ENCODE measurements around the gene LCN10. TPM values are rescaled to one million over a fixed set of nuclear protein-coding genes. Genes with fewer than 3 reads are reported as not detected.
"Not testable (repeated sequence)": the region's sequence is repeated elsewhere in the genome, so short reads cannot be mapped to it uniquely, and the experiment has no call there.

LCN10 gene
- not detected for polyA plus RNA-seq (2013, experiment 1 of 2; ENCODE audit: insufficient read length)
- polyA plus RNA-seq (2013, experiment 2 of 2; ENCODE audit: insufficient read length) = not detected

- DNase-seq = no peak
Observed at GRCh38 chr9:136742591-136743391, at the start of gene LCN10. TSS of gene LCN10 (minus strand) at chr9:136742940. CDS start at chr9:136742903, 37 bp downstream.

DNA sequence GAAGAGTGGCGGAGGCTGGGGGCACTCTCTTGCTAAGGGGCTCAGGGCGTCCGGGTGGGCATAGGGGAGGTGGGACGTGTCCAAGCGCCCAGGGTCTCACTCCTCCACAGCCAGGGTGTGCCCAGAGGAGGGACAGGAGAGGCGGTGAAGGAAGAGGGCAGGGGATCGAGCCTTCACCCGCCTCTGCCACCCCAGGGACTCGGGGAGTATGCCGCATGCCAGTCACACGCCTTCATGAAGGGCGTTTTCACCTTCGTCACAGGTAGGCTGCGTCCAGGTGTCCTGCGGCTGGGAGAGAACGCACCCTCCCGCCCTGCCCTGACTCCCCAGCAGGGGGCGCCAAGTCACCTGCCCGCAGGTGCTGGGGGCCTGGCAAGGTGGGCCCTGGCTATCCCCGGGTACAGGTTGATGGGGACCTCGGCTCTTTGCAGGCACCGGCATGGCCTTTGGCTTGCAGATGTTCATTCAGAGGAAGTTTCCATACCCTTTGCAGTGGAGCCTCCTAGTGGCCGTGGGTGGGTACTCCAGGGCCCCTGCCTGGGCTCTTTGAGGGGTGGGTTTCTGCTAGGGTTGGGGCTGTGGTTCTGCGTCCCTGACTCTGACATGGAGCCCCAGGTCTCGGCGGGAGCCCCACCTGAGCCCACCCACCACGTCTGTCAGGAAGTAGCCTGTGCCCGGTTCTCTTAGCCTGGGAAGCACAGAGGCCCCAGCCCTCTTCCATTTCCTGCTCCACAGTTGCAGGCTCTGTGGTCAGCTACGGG lies 49.0 kb upstream of the LCN10 start:
- DNase-seq = no peak

GRCh38 chr9:136790640-136791515 lies 48.1 kb upstream of the LCN10 start, which contains the start of gene TMEM141:
TSS of gene TMEM141 (plus strand) at chr9:136791344. CDS start at chr9:136791371, 27 bp downstream.
- peak; percentile 98 for DNase-seq

DNA sequence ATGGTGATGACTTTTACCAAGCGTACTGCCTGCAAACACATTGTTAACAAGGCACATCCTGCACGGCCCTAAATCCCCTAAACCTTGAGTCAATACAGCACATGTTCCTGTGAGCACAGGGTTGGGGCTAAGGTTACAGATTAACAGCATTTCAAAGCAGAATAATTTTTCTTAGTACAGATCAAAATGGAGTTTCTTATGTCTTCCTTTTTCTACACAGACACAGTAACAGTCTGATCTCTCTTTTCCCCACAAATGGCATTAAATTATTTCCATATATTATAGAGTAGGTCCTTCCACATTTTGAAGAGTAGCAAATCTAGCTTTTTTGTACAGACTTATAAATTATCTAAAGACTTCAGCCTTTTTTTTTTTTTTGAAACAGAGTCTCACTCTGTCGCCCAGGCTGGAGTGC lies 46.8 kb upstream of the LCN10 start:
- DNase-seq = no peak

DNA sequence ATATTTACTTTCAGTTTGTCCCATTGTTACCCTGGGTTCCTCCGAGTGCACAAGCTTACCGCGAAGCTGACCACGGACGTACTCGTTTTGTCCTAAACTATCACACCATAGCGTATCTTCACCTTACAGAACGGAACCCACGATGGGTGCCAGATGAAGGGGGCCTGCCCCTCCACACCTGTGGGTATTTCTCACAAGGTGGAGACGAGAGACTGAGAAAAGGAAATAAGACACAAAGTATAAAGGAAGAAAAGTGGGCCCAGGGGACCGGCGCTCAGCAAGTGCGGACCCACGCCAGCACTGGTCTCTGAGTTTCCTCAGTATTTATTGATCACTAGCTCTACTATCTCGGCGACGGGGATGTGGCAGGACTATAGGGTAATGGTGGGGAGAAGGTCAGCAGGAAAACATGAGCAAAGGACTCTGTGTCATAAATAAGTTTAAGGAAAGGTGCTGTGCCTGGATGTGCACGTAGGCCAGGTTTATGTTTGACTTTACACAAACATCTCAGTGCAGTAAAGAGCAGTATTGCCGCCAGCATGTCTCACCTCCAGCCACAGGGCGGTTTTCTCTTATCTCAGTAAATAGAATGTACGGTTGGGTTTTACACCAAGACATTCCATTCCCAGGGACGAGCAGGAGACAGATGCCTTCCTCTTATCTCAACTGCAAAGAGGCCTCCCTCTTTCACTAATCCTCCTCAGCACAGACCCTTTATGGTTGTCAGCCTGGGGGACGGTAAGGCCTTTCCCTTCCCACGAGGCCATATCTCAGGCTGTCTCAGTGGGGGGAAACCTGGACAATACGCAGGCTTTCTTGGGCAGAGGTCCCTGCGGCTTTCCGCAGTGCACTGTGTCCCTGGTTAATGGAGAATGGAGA lies 46.1 kb upstream of the LCN10 start:
- not testable (repeated sequence) for DNase-seq

DNA sequence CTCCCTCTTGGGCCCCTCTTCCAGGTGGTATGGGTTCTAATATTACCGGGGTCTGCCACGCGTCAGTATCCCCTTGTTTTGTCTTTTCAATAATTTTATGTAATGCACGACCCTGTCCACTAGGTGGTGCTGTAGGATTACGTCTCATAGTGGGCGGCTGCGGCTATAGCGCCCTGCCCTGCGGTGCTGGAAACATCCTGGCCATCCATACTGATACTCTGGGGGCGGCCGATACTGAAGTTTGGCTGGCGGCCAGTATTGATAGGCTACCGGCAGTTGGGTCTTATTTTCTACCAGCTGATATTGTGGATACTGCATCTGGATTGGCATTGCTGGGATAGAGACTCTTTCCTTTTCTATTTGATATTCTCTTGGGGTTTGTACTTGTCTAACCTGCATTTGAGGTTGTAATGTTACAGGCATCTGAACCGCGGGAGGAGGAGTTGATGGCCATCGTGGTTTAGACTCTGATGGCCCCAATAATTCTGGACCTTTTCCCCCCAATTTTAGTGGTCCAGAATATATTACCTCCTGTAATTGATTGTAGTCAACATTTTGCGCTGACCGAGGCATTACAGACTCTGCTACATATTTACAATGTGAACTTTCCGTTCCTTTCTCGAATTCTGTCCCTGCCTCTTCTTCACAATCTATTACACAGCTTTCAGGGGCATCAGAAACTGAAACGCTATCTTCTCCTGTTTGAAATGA lies 45.1 kb upstream of the LCN10 start:
- peak; percentile 56 for DNase-seq

DNA sequence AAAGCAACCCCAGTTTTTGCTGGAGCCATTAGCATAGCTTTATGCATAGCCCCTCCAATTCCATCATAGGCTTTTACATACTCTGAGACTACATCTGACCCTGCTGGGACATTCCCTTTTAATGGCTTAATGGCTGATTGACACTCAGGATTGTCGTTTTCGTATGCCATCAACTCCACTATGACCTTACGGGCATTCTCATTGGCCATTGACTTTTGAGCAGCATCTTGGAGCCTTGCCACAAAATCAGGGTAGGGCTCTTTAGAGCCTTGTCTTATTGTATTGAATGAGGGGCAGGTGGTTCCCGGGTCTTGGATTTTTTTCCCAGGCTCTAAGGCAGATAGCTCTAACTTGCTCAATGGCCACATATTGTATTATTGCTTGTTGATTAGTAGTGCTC lies 44.2 kb upstream of the LCN10 start:
- DNase-seq = not testable (repeated sequence)

GRCh38 chr9:136786451-136786850 lies 43.7 kb upstream of the LCN10 start:
- no peak for DNase-seq

DNA sequence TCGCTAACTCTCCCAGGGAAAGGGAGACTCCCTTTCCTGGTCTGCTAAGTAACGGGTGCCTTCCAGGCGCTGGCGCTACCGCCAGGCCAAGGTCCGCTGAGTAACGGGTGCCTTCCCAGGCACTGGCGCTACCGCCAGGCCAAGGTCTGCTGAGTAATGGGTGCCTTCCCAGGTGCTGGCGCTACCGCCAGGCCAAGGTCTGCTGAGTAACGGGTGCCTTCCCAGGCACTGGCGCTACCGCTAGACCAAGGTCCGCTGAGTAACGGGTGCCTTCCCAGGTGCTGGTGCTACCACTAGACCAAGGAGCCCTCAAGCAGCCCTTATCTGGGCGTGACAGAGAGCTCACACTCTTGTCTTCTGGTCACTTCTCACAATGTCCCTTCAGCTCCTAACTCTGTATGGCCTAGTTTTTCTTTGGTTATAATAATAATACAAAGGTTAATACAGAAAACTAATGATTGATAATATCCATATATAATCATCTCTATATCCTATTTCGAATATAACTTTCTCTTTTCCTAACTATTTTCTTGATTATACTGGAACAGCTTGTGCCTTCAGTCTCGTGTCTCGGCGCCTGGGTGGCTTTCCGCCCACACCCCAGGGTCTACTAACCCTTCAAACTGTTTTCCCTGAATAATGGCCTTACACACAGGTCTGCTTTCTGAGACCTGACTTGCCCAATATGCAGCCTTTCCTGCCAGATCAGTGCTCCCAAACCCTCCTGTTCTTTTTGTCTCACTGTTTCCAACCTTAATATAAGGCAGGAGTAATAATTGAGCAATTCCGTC lies 43.0 kb upstream of the LCN10 start:
- not testable (repeated sequence) for DNase-seq

GRCh38 chr9:136784997-136785361 lies 42.2 kb upstream of the LCN10 start:
- DNase-seq = no peak

GRCh38 chr9:136784249-136784996 lies 41.7 kb upstream of the LCN10 start:
- DNase-seq = no peak

DNA sequence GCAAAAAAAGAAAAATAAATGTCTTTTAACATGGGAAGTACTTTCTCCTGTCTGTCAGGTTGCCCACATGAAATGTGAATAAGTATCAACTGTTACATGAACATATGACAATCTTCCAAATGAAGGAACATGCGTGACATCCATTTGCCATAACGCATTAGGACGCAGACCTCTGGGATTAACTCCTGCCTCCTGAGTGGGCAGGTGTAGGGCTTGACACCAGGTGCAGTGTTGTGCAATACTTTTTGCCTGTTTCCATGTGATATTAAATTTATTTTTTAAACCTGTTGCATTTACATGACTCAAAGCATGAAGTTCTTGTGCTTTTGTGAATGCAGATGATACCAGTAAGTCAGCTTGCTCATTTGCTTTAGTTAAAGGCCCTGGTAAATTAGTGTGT lies 39.7 kb upstream of the LCN10 start:
- no peak for DNase-seq

- no peak for DNase-seq
Observed at GRCh38 chr9:136779808-136780207, 37.1 kb upstream of the LCN10 start.

DNA sequence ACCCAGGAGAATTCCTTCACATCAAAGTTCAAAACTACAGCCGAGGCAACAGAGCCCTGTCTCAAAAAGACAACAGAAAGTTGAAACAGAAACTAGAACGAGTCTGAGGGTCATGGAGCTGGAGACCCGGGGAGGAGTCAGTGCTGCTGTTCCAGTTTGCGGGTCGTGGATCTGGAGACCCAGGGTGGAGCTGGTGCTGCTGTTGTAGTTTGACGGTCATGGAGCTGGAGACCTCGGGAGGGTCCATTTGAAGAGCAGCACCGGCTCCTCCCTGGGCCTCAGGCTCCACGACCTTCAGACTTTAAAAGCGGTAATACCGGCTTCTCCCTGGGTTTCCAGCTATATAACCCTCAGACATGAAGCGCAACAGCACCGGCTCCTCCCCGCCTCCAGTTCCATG lies 34.6 kb upstream of the LCN10 start:
- DNase-seq = no peak

DNA sequence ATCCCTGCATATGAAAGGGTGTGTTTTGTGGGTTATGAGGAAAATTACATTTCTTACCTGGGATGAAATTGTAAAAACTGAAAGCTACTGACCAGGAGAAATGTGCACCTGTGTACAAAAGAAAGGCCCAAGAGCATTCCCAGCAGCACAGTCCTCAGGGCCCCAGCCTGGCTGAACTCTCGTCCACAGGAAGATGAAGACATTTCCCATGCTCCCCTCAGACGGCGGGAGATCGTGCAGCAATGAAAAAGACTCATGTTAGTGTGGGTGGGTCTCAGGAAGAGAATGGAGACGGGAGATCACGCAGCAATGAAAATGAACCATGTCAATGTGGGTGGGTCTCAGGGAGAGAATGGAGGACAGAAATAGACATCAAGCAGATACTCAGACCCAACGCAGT lies 34.2 kb upstream of the LCN10 start:
- no peak for DNase-seq

GRCh38 chr9:136775191-136775590 lies 32.5 kb upstream of the LCN10 start:
- DNase-seq = no peak

- DNase-seq = no peak
Observed at GRCh38 chr9:136774416-136775045, 31.8 kb upstream of the LCN10 start.

- DNase-seq = peak; percentile 25
Observed at GRCh38 chr9:136773386-136774044, 30.8 kb upstream of the LCN10 start.

Measured in fibroblast of skin of back (primary cell).